SK-N-MC (cell line): ENCODE measurements around the gene GNAS-AS1.

Experiments used
- EZH2 ChIP-seq: fragments of 200-600 bp; sonication (generic); IDR thresholded peaks from one replicate; pipeline ENCODE4 v1.6.1; 2017; ENCODE audit warnings: antibody characterized with exemption
- FOXP2 ChIP-seq: optimal IDR thresholded peaks from 2 replicates; pipeline ENCODE3; 2011; ENCODE audit warnings: mild to moderate bottlenecking, moderate library complexity; ENCODE audit not compliant: insufficient read depth; ENCODE audit errors: extremely low read length, control extremely low read depth

- TF ChIP-seq EZH2 (no peak), FOXP2 (no peak)
These were observed 35.8 kb upstream of the GNAS-AS1 start for GRCh38 chr20:58886546-58886945.
